GM18951 (cell line): ENCODE results near the gene SNX14.

ENCODE experiments used
- POLR2A ChIP-seq: IDR thresholded peaks from 4 replicates; pipeline ENCODE4 v1.6.1; 2011; ENCODE audit warnings: mild to moderate bottlenecking; ENCODE audit not compliant: insufficient read length, insufficient read depth; ENCODE audit errors: extremely low read depth
- in situ Hi-C: fragments of 300-500 bp; cut with MboI; formaldehyde crosslinking; loops from one replicate; pipeline ENCODE4 v1.12.0; 2022; ENCODE audit warnings: low sequenced_read_pairs, mixed read lengths, inconsistent platforms; ENCODE audit not compliant: unreplicated experiment

SNX14 gene

GRCh38 chr6:85459224-85459901 lies 134.3 kb downstream of the SNX14 start:
- no peak for TF ChIP-seq POLR2A
- in situ Hi-C loops, result no loop called here

GRCh38 chr6:85458782-85459181 lies 134.9 kb downstream of the SNX14 start:
- no peak for TF ChIP-seq POLR2A
- in situ Hi-C loops, result no loop called here

- in situ Hi-C loops, result no loop called here
- TF ChIP-seq POLR2A, result no peak
Measured at GRCh38 chr6:85458184-85458583, 135.5 kb downstream of the SNX14 start.

GRCh38 chr6:85456782-85457181 lies 136.9 kb downstream of the SNX14 start:
- no peak for TF ChIP-seq POLR2A

More at GRCh38 chr6:85456782-85457181, 136.9 kb downstream of the SNX14 start:
- in situ Hi-C loops, result no loop called here
